HepG2 (cell line): ENCODE data around the gene GAD2. TPM values are rescaled to one million over a fixed set of nuclear protein-coding genes. Genes with fewer than 3 reads are reported as not detected.

Experiments used
- ATAD3A ChIP-seq: sonication (generic); formaldehyde crosslinking; IDR thresholded peaks from 2 replicates; pipeline ENCODE4 v1.4.0; 2020; ENCODE audit warnings: missing genetic modification reagents
- KDM2A ChIP-seq: sonication (generic); formaldehyde crosslinking; IDR thresholded peaks from 2 replicates; pipeline ENCODE4 v1.4.0; 2020; ENCODE audit warnings: low read depth, missing genetic modification reagents, borderline replicate concordance
- NFAT5 ChIP-seq: sonication (generic); formaldehyde crosslinking; IDR thresholded peaks from 2 replicates; pipeline ENCODE4 v1.4.0; 2020; ENCODE audit warnings: missing genetic modification reagents
- U2AF1 ChIP-seq: fragments of 200-400 bp; formaldehyde crosslinking; optimal IDR thresholded peaks from 2 replicates; pipeline ENCODE3; 2017; ENCODE audit warnings: mild to moderate bottlenecking, low read depth, low read length
- ZNF512B ChIP-seq: sonication (generic); formaldehyde crosslinking; IDR thresholded peaks from 2 replicates; pipeline ENCODE4 v1.5.1; 2020; ENCODE audit warnings: missing genetic modification reagents, mild to moderate bottlenecking, borderline replicate concordance
- polyA plus RNA-seq, 8 experiments: library from polyadenylated mRNA; depleted of rRNA in 3 of 8; stranded (reverse) in 7 of 8; unstranded in 1 of 8; fragments of >200 nt; fragmentation: Illumina TruSeq in 4 of 8; extraction: Trizol in 4 of 8; gene quantifications; 2 replicates each; pipeline versions ENCODE4 v1.2.1 to v1.2.3, GENCODE V29; 2011 to 2016; ENCODE audit warnings: low read depth in 4 of 8, missing spikeins in 1 of 8, mixed read lengths in 1 of 8; ENCODE audit not compliant: insufficient read depth in 1 of 8
- total RNA-seq, 5 experiments: library from RNA; depleted of rRNA; stranded (reverse); fragments of >200 nt; fragmentation: Illumina TruSeq; extraction: Trizol; gene quantifications; 2 replicates each; pipeline ENCODE4 v1.2.3, GENCODE V29; 2016; ENCODE audit warnings: low read depth in 1 of 5
- TF ChIP-seq, protein P1 (sequence below): sonication (generic); formaldehyde crosslinking; IDR thresholded peaks from 2 replicates; pipeline ENCODE4 v1.5.0; 2020; ENCODE audit warnings: missing genetic modification reagents
- TF ChIP-seq, protein P2 (sequence below): sonication (generic); formaldehyde crosslinking; IDR thresholded peaks from 2 replicates; pipeline ENCODE4 v1.4.0; 2020; ENCODE audit warnings: missing genetic modification reagents

GAD2 gene
- total and polyA plus RNA-seq, 2 of the 13 experiments (the other 11 are each of a cell fraction or from before 2014, with no cell fraction given): not detected

GRCh38 chr10:26334932-26335573 is 118.5 kb downstream of the GAD2 start (continued):
- TF ChIP-seq, protein P1, sequence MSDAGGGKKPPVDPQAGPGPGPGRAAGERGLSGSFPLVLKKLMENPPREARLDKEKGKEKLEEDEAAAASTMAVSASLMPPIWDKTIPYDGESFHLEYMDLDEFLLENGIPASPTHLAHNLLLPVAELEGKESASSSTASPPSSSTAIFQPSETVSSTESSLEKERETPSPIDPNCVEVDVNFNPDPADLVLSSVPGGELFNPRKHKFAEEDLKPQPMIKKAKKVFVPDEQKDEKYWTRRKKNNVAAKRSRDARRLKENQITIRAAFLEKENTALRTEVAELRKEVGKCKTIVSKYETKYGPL (CRISPR knock-in tag): no peak
- TF ChIP-seq NFAT5: no peak
- TF ChIP-seq U2AF1: no peak
- TF ChIP-seq KDM2A (CRISPR knock-in tag): no peak
- no peak for TF ChIP-seq ZNF512B
- TF ChIP-seq, protein P2, sequence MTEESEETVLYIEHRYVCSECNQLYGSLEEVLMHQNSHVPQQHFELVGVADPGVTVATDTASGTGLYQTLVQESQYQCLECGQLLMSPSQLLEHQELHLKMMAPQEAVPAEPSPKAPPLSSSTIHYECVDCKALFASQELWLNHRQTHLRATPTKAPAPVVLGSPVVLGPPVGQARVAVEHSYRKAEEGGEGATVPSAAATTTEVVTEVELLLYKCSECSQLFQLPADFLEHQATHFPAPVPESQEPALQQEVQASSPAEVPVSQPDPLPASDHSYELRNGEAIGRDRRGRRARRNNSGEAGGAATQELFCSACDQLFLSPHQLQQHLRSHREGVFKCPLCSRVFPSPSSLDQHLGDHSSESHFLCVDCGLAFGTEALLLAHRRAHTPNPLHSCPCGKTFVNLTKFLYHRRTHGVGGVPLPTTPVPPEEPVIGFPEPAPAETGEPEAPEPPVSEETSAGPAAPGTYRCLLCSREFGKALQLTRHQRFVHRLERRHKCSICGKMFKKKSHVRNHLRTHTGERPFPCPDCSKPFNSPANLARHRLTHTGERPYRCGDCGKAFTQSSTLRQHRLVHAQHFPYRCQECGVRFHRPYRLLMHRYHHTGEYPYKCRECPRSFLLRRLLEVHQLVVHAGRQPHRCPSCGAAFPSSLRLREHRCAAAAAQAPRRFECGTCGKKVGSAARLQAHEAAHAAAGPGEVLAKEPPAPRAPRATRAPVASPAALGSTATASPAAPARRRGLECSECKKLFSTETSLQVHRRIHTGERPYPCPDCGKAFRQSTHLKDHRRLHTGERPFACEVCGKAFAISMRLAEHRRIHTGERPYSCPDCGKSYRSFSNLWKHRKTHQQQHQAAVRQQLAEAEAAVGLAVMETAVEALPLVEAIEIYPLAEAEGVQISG: no peak
- no peak for TF ChIP-seq ATAD3A
- TF ChIP-seq, all 625 proteins: peak for 8
